WI38 (cell line): ENCODE results near the gene SNTG2.
"Not testable (repeated sequence)": the region's sequence is repeated elsewhere in the genome, so short reads cannot be mapped to it uniquely, and the experiment has no call there.

ENCODE experiments used
- H3K4me3 ChIP-seq: 2 replicates; pipeline ENCODE4 v1.5.1; 2011; ENCODE audit warnings: low read depth, mild to moderate bottlenecking, control low read depth, low read length
- CTCF ChIP-seq: IDR thresholded peaks from 2 replicates; pipeline ENCODE4 v1.5.1; 2012; ENCODE audit warnings: low read depth, mild to moderate bottlenecking, control low read depth, low read length

The SNTG2 gene

GRCh38 chr2:1115843-1116539, 165.3 kb downstream of the SNTG2 start:
- no peak overlapping the region for H3K4me3 ChIP-seq
- TF ChIP-seq CTCF = no peak

GRCh38 chr2:1117569-1117968, 166.9 kb downstream of the SNTG2 start:
- no peak overlapping the region for H3K4me3 ChIP-seq
- TF ChIP-seq CTCF = no peak

- no peak overlapping the region for H3K4me3 ChIP-seq
- TF ChIP-seq CTCF = no peak
Measured at GRCh38 chr2:1125217-1125616, 174.6 kb downstream of the SNTG2 start.

- no peak for TF ChIP-seq CTCF
- no peak overlapping the region for H3K4me3 ChIP-seq
Measured at GRCh38 chr2:1125633-1126370, 175.2 kb downstream of the SNTG2 start.

- no peak for TF ChIP-seq CTCF
- no peak overlapping the region for H3K4me3 ChIP-seq
Measured at GRCh38 chr2:1129982-1130381, 179.3 kb downstream of the SNTG2 start.

GRCh38 chr2:1130922-1131321, 180.3 kb downstream of the SNTG2 start:
- no peak for TF ChIP-seq CTCF

GRCh38 chr2:1132328-1132969, 181.8 kb downstream of the SNTG2 start:
- H3K4me3 ChIP-seq = no peak overlapping the region

More at GRCh38 chr2:1130922-1131321, 180.3 kb downstream of the SNTG2 start:
- no peak overlapping the region for H3K4me3 ChIP-seq

GRCh38 chr2:1133896-1134295, 183.2 kb downstream of the SNTG2 start:
- not testable (repeated sequence) for H3K4me3 ChIP-seq

More at GRCh38 chr2:1132328-1132969, 181.8 kb downstream of the SNTG2 start:
- TF ChIP-seq CTCF = no peak
